ENCODE results near the gene RRAGD. TPM values are rescaled to one million over a fixed set of nuclear protein-coding genes. Genes with fewer than 3 reads are reported as not detected.

RRAGD gene
- total RNA-seq, 1 experiment from 2014 or later, result 1.3 TPM

- peaks cover 4% of the 10 kb centered on the region for H3K36me3 Mint-ChIP-seq (ENCODE audit: insufficient read depth, unreplicated experiment)
- intact Hi-C loops (cut with micrococcal nuclease; ENCODE audit: unreplicated experiment), result no loop called here
- BruUV-seq (replicated peaks), result no TSS peak
- H3K9me3 Mint-ChIP-seq (ENCODE audit: low read depth, unreplicated experiment), result no peaks in the 10 kb centered on the region
- peaks cover 5% of the 10 kb centered on the region for H3K4me1 Mint-ChIP-seq (ENCODE audit: low read depth, unreplicated experiment)
- CTCF ChIA-PET, result no interaction called here
- no peak overlapping the region for H3K4me3 Mint-ChIP-seq (ENCODE audit: low read depth, unreplicated experiment)
- no peaks in the 10 kb centered on the region for H3K27me3 Mint-ChIP-seq (ENCODE audit: unreplicated experiment)
- no peak for TF ChIP-seq CTCF (IDR thresholded peaks at IDR 0.05; ENCODE audit: unreplicated experiment)
- no peak for DNase-seq
- no peak overlapping the region for H3K27ac Mint-ChIP-seq (ENCODE audit: unreplicated experiment)
Observed at GRCh38 chr6:89328976-89329375, 83.1 kb downstream of the RRAGD start.

- CTCF ChIA-PET, result no interaction called here
- H3K27ac Mint-ChIP-seq (ENCODE audit: unreplicated experiment), result no peak overlapping the region
- DNase-seq, result no peak
- peaks cover 5% of the 10 kb centered on the region for H3K9me3 Mint-ChIP-seq (ENCODE audit: low read depth, unreplicated experiment)
- intact Hi-C loops (cut with micrococcal nuclease; ENCODE audit: unreplicated experiment), result no loop called here
- H3K4me1 Mint-ChIP-seq (ENCODE audit: low read depth, unreplicated experiment), result peaks cover 15% of the 10 kb centered on the region
- TF ChIP-seq CTCF (IDR thresholded peaks at IDR 0.05; ENCODE audit: unreplicated experiment), result no peak
- no peaks in the 10 kb centered on the region for H3K27me3 Mint-ChIP-seq (ENCODE audit: unreplicated experiment)
- no TSS peak for BruUV-seq (replicated peaks)
- H3K36me3 Mint-ChIP-seq (ENCODE audit: insufficient read depth, unreplicated experiment), result no peaks in the 10 kb centered on the region
- no peak overlapping the region for H3K4me3 Mint-ChIP-seq (ENCODE audit: low read depth, unreplicated experiment)
Observed at GRCh38 chr6:89324304-89324703, 87.8 kb downstream of the RRAGD start.

DNA sequence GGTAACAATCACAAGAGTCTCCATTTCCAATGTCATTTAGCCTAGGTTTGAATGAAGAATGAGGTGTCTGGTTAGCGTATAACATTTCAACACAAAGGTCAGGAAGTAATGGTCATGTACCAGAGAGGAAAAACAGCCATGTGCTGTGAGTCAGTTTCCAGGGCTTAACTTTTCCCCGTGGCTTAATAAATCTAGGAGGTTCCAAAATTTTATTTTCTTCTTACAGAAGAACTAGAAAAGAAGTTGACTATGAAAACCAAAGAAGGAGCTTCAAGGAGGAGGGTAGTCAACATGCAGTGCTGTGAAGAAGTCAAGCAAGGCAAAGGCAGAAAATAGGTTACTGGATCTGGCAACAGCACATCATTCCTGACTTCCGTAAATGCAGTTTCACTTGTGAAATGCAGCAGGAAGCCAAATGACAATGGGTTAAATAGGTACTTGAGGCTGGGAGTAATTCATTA, 88.5 kb downstream of the RRAGD start:
- no peak for DNase-seq
- CTCF ChIA-PET, result no interaction called here
- intact Hi-C loops (cut with micrococcal nuclease; ENCODE audit: unreplicated experiment), result no loop called here
- no TSS peak for BruUV-seq (replicated peaks)
- no peaks in the 10 kb centered on the region for H3K27me3 Mint-ChIP-seq (ENCODE audit: unreplicated experiment)
- H3K4me3 Mint-ChIP-seq (ENCODE audit: low read depth, unreplicated experiment), result no peak overlapping the region
- no peak for TF ChIP-seq CTCF (IDR thresholded peaks at IDR 0.05; ENCODE audit: unreplicated experiment)
- no peaks in the 10 kb centered on the region for H3K36me3 Mint-ChIP-seq (ENCODE audit: insufficient read depth, unreplicated experiment)
- peaks cover 5% of the 10 kb centered on the region for H3K9me3 Mint-ChIP-seq (ENCODE audit: low read depth, unreplicated experiment)
- peaks cover 15% of the 10 kb centered on the region for H3K4me1 Mint-ChIP-seq (ENCODE audit: low read depth, unreplicated experiment)
- no peak overlapping the region for H3K27ac Mint-ChIP-seq (ENCODE audit: unreplicated experiment)

DNA sequence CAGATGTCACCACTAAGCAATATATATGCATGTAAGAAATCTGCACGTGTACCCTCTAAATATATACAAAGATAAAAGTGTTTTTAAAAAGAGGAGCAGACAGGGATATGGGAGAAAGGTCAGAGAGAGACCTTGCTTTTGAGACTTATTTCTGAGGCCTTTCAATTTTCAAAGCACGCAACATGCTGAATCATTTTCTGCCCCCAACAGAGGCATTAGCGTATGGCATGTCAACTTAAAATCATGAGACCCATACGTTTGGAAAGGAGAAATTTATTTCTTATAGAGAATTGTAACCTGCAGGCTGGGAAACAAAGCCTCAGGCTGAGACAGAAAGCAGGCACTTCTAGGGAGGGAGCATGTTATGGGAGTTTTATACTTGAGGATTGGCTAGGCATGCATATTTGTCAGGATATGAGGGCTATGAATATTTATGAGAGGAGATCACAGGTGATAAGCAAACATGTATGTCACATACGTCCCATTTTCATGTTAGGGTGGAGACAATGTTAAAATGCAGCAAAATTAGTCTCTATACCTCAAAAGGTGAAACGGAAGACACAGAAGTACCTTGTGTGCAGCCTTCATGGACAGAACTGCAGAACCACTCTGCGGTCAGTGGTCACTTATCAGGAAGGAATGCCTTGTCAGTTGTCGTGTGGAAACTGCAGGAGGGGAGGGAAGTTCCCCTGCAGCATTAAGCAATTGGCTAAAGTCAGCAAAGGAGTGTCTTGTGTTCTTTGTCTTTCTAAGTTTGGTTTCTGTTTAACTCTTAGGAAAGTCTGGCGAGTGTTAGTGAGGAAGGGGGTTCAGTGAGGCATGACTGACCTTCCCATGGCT, 90.7 kb downstream of the RRAGD start:
- Mint-ChIP-seq H3K4me3 (ENCODE audit: low read depth, unreplicated experiment) (no peak overlapping the region), H3K27me3 (ENCODE audit: unreplicated experiment) (no peaks in the 10 kb centered on the region), H3K9me3 (ENCODE audit: low read depth, unreplicated experiment) (peaks cover 8% of the 10 kb centered on the region), H3K27ac (ENCODE audit: unreplicated experiment) (no peak overlapping the region), H3K36me3 (ENCODE audit: insufficient read depth, unreplicated experiment) (no peaks in the 10 kb centered on the region), H3K4me1 (ENCODE audit: low read depth, unreplicated experiment) (peaks cover 15% of the 10 kb centered on the region)
- no peak for DNase-seq
- intact Hi-C loops (cut with micrococcal nuclease; ENCODE audit: unreplicated experiment), result no loop called here
- BruUV-seq (replicated peaks), result no TSS peak
- CTCF ChIA-PET, result no interaction called here
- no peak for TF ChIP-seq CTCF (IDR thresholded peaks at IDR 0.05; ENCODE audit: unreplicated experiment)

Measured in Calu3 (cell line).